Transverse colon (tissue), 4 donors: ENCODE measurements around the gene FARP1. TPM values are rescaled to one million over a fixed set of nuclear protein-coding genes. Genes with fewer than 3 reads are reported as not detected.
A peak's percentile ranks its signal among the peaks of the same experiment; 100 is the strongest.

ENCODE experiments used
- DNase-seq: peaks from one replicate; pipeline ENCODE4 v3.0.0-alpha.2; 2019
- H3K27ac ChIP-seq, 4 donors: fragments of 200-600 bp; sonication (generic); 2 replicates each; pipeline ENCODE4 v1.5.1; 2016 to 2018; ENCODE audit warnings: inconsistent platforms in 4 of 4
- H3K27me3 ChIP-seq: fragments of 200-600 bp; sonication (generic); 2 replicates; pipeline ENCODE4 v1.5.1; 2017; ENCODE audit warnings: inconsistent platforms
- H3K36me3 ChIP-seq, 4 donors: fragments of 200-600 bp; sonication (generic); 2 replicates each; pipeline ENCODE4 v1.5.1; 2017 to 2019; ENCODE audit warnings: inconsistent platforms in 4 of 4
- H3K4me1 ChIP-seq, 4 donors: fragments of 200-600 bp; sonication (generic); 2 replicates each; pipeline ENCODE4 v1.5.1; 2017 to 2020; ENCODE audit warnings: inconsistent platforms in 4 of 4
- H3K4me3 ChIP-seq, 4 donors: fragments of 200-600 bp; sonication (generic); 1 replicate in 1 of 4; 2 replicates in 3 of 4; pipeline versions ENCODE4 v1.5.1 to v1.6.1; 2017 to 2019; ENCODE audit warnings: inconsistent platforms in 4 of 4
- H3K9me3 ChIP-seq, 2 donors: fragments of 200-600 bp; sonication (generic); 2 replicates each; pipeline ENCODE4 v1.5.1; 2017 to 2019; ENCODE audit warnings: inconsistent platforms in 2 of 2
- CTCF ChIP-seq, 5 experiments: fragments of 200-600 bp in 3 of 5; fragments of 450-650 bp in 2 of 5; sonication (generic) in 3 of 5; IDR thresholded peaks; 1 replicate in 2 of 5; 2 replicates in 3 of 5; pipeline ENCODE4 v1.5.1; 2016 to 2017; ENCODE audit warnings: antibody characterized with exemption in 5 of 5, inconsistent platforms in 3 of 5, mild to moderate bottlenecking in 2 of 5, moderate library complexity in 1 of 5
- EP300 ChIP-seq: sonication (generic); formaldehyde crosslinking; IDR thresholded peaks from one replicate; pipeline ENCODE4 v1.6.1; 2017; ENCODE audit warnings: antibody characterized with exemption, low read depth
- POLR2A ChIP-seq: fragments of 450-650 bp; IDR thresholded peaks from one replicate; pipeline ENCODE4 v1.6.1; 2016; ENCODE audit warnings: antibody characterized with exemption, mild to moderate bottlenecking, moderate library complexity
- POLR2AphosphoS5 ChIP-seq, 3 donors: sonication (generic); formaldehyde crosslinking; IDR thresholded peaks; one replicate each; pipeline ENCODE4 v1.6.1; 2016; ENCODE audit warnings: antibody characterized with exemption in 3 of 3
- WGBS, 2 donors: methylation state at CpG; one replicate each; pipeline ENCODE4 v1.1.5; 2018; ENCODE audit warnings: low coverage in 1 of 2; 5-methylcytosine and 5-hydroxymethylcytosine counted together
- in situ Hi-C, 4 donors: fragments of 200-750 bp; cut with MboI; loops; one replicate each; pipeline versions ENCODE4 v1.15.0 to v1.15.1; 2017; ENCODE audit warnings: low sequenced_read_pairs in 3 of 4, low pct_ligation_motif_present in 1 of 4, low pct_unique_long_range_greater_than_20kb in 1 of 4
- intact Hi-C: fragments of 100-400 bp; cut with DNase I; formaldehyde crosslinking; loops from one replicate; pipeline ENCODE4 v1.15.1; 2023; ENCODE audit warnings: low total_unique reads
- total RNA-seq, 4 donors: library from RNA; depleted of rRNA; stranded (reverse); fragments of >200 nt; gene quantifications; one replicate each; pipeline ENCODE4 v1.1.0, GENCODE V29; 2016

FARP1 gene
- total RNA-seq, 4 donors from 2014 or later, result 32.8 to 41.8 (median 38.3) TPM

GRCh38 chr13:98305670-98306069 lies 162.8 kb downstream of the FARP1 start:
- in situ Hi-C loops, result no loop called here
- WGBS, 2 donors, result 65 to 91% methylated on average over 3 to 4 of the region's 4 CpGs
- H3K4me1 ChIP-seq, result peaks cover 9 to 29% (median 18%) of the 10 kb centered on the region in 4 donors

GRCh38 chr13:98307463-98308085 lies 164.7 kb downstream of the FARP1 start:
- Histone ChIP-seq H3K9me3 (no peaks in the 10 kb centered on the region), H3K4me3 (no peak overlapping the region), H3K4me1 (peaks cover 4 to 27% (median 18%) of the 10 kb centered on the region in 4 donors), H3K27ac (peak overlapping the region; percentile 71 to 76 (median 74)), H3K36me3 (no peaks in the 10 kb centered on the region), H3K27me3 (no peaks in the 10 kb centered on the region)
- in situ Hi-C loops, result no loop called here
- TF ChIP-seq POLR2AphosphoS5 (IDR thresholded peaks at IDR 0.05) (no peak), CTCF (IDR thresholded peaks at IDR 0.05) (no peak), POLR2A (no peak), EP300 (no peak)
- WGBS, 2 donors, result 13 to 56% methylated on average over 2 to 16 of the region's 16 CpGs
- intact Hi-C loops, result no loop called here
- DNase-seq, result no peak

More at GRCh38 chr13:98305670-98306069, 162.8 kb downstream of the FARP1 start:
- TF ChIP-seq EP300 (no peak), CTCF (IDR thresholded peaks at IDR 0.05) (no peak), POLR2A (no peak)
- no peaks in the 10 kb centered on the region for H3K9me3 ChIP-seq
- intact Hi-C loops, result no loop called here
- no peak overlapping the region for H3K4me3 ChIP-seq
- DNase-seq, result no peak
- no peaks in the 10 kb centered on the region for H3K36me3 ChIP-seq
- H3K27ac ChIP-seq, result no peak overlapping the region
- no peaks in the 10 kb centered on the region for H3K27me3 ChIP-seq

- intact Hi-C loops, result no loop called here
Measured at GRCh38 chr13:98308086-98308911, 165.4 kb downstream of the FARP1 start.

More at GRCh38 chr13:98308086-98308911, 165.4 kb downstream of the FARP1 start:
- no peaks in the 10 kb centered on the region for H3K36me3 ChIP-seq
- no peaks in the 10 kb centered on the region for H3K27me3 ChIP-seq
- no peaks in the 10 kb centered on the region for H3K9me3 ChIP-seq
- peak overlapping the region; percentile 71 to 76 (median 72) for H3K27ac ChIP-seq
- DNase-seq, result no peak
- in situ Hi-C loops, result no loop called here
- peaks cover 4 to 28% (median 19%) of the 10 kb centered on the region in 4 donors for H3K4me1 ChIP-seq
- TF ChIP-seq POLR2AphosphoS5 (IDR thresholded peaks at IDR 0.05) (no peak), EP300 (no peak), POLR2A (no peak), CTCF (IDR thresholded peaks at IDR 0.05) (no peak)
- WGBS, 2 donors, result 76 to 81% methylated on average over 18 to 20 of the region's 20 CpGs
- H3K4me3 ChIP-seq, result no peak overlapping the region
